ENCODE data around the gene IQCC. TPM values are rescaled to one million over a fixed set of nuclear protein-coding genes. Genes with fewer than 3 reads are reported as not detected.
A peak's percentile ranks its signal among the peaks of the same experiment; 100 is the strongest.

Gene IQCC
- total and polyA plus RNA-seq, 4 donors: 1.6 to 3.8 (median 2.5) TPM

GRCh38 chr1:32242341-32242851 lies 36.9 kb downstream of the IQCC start:
- WGBS, 2 donors: 27 to 33% methylated on average over 7 of the region's 7 CpGs
- ATAC-seq (ENCODE audit: insufficient read depth, low FRiP score) (no peak), DNase-seq (peak; percentile 46 to 78 (median 71))
- peaks cover 0 to 33% (median 2%) of the 10 kb centered on the region in 5 donors for H3K4me1 ChIP-seq (ENCODE audit: control insufficient read depth in 5 of 5, insufficient read depth in 5 of 5, low read length in 5 of 5)
- no peak overlapping the region for H3K9ac ChIP-seq (ENCODE audit: insufficient read depth in 1 of 2, low read length in 2 of 2)
- no peak overlapping the region for H3K4me3 ChIP-seq
- H3K9me3 ChIP-seq (ENCODE audit: control insufficient read depth in 4 of 4, insufficient read depth in 3 of 4, low read length in 3 of 4): no peaks in the 10 kb centered on the region
- no peak for TF ChIP-seq CTCF (IDR thresholded peaks at IDR 0.05; ENCODE audit: control extremely low read depth, extremely low read depth)
- H3K27me3 ChIP-seq (ENCODE audit: control insufficient read depth in 3 of 3, insufficient read depth in 3 of 3, low read length in 2 of 3): no peaks in the 10 kb centered on the region
- H3K27ac ChIP-seq (ENCODE audit: low read depth in 1 of 2, low read length in 1 of 2): peak overlapping the region in 1 of 2 donors; percentile 43
- H3K36me3 ChIP-seq (ENCODE audit: control insufficient read depth in 4 of 4, insufficient read depth in 4 of 4, low read length in 4 of 4): no peaks in the 10 kb centered on the region

GRCh38 chr1:32246888-32247273 lies 41.4 kb downstream of the IQCC start, which contains the start of gene FAM167B:
Gene FAM167B, plus strand, starts transcription at chr1:32247222. Its CDS starts 200 bp downstream, at chr1:32247422.
- ATAC-seq (ENCODE audit: insufficient read depth, low FRiP score) (no peak), DNase-seq (peak in 2 of 3 donors; percentile 40 to 69)
- Histone ChIP-seq H3K27ac (ENCODE audit: low read depth in 1 of 2, low read length in 1 of 2) (peak within 1 kb of the TSS; percentile 51 to 79), H3K9me3 (ENCODE audit: control insufficient read depth in 4 of 4, insufficient read depth in 3 of 4, low read length in 3 of 4) (no peaks in the 10 kb centered on the region), H3K4me1 (ENCODE audit: control insufficient read depth in 5 of 5, insufficient read depth in 5 of 5, low read length in 5 of 5) (peaks cover 0 to 20% (median 0%) of the 10 kb centered on the region in 5 donors), H3K36me3 (ENCODE audit: control insufficient read depth in 4 of 4, insufficient read depth in 4 of 4, low read length in 4 of 4) (no peaks in the 10 kb centered on the region), H3K9ac (ENCODE audit: insufficient read depth in 1 of 2, low read length in 2 of 2) (no peak within 1 kb of the TSS), H3K27me3 (ENCODE audit: control insufficient read depth in 3 of 3, insufficient read depth in 3 of 3, low read length in 2 of 3) (no peaks in the 10 kb centered on the region), H3K4me3 (peak within 1 kb of the TSS; percentile 5)
- no peak for TF ChIP-seq CTCF (IDR thresholded peaks at IDR 0.05; ENCODE audit: control extremely low read depth, extremely low read depth)
- WGBS, 2 donors: 45 to 63% methylated on average over 3 of the region's 3 CpGs

DNA sequence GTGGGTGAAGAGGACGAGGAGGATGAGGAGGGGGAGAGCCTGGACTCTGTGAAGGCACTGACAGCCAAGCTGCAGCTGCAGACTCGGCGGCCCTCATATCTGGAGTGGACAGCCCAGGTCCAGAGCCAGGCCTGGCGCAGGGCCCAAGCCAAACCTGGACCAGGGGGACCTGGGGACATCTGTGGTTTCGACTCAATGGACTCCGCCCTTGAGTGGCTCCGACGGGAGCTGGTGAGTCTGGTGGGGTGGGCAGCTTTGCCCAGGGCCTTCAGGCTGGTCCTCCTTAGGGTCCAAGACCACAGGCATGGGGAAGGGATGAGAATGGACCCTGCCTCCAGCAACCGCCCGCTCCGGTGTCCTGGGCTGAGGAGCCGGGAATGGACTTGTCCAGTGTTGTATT lies 42.0 kb downstream of the IQCC start:
- H3K9me3 ChIP-seq (ENCODE audit: control insufficient read depth in 4 of 4, insufficient read depth in 3 of 4, low read length in 3 of 4): no peaks in the 10 kb centered on the region
- H3K4me1 ChIP-seq (ENCODE audit: control insufficient read depth in 5 of 5, insufficient read depth in 5 of 5, low read length in 5 of 5): peaks cover 0 to 20% (median 1%) of the 10 kb centered on the region in 5 donors
- no peak overlapping the region for H3K9ac ChIP-seq (ENCODE audit: insufficient read depth in 1 of 2, low read length in 2 of 2)
- no peaks in the 10 kb centered on the region for H3K27me3 ChIP-seq (ENCODE audit: control insufficient read depth in 3 of 3, insufficient read depth in 3 of 3, low read length in 2 of 3)
- DNase-seq (no peak), ATAC-seq (ENCODE audit: insufficient read depth, low FRiP score) (no peak)
- 70 to 85% methylated on average over 12 of the region's 12 CpGs for WGBS, 2 donors
- H3K27ac ChIP-seq (ENCODE audit: low read depth in 1 of 2, low read length in 1 of 2): peak overlapping the region; percentile 51 to 79
- peak overlapping the region; percentile 5 for H3K4me3 ChIP-seq
- H3K36me3 ChIP-seq (ENCODE audit: control insufficient read depth in 4 of 4, insufficient read depth in 4 of 4, low read length in 4 of 4): no peaks in the 10 kb centered on the region
- no peak for TF ChIP-seq CTCF (IDR thresholded peaks at IDR 0.05; ENCODE audit: control extremely low read depth, extremely low read depth)
